HepG2 (cell line): ENCODE measurements around the gene ZDHHC6. TPM values are rescaled to one million over a fixed set of nuclear protein-coding genes. Genes with fewer than 3 reads are reported as not detected.

Experiments
- ASH2L ChIP-seq: fragments of 300-600, 200-600 bp; sonication (generic); IDR thresholded peaks from 2 replicates; pipeline ENCODE4 v1.7.0; 2017; ENCODE audit warnings: low read depth, mild to moderate bottlenecking, moderate library complexity, mixed read lengths, low read length; ENCODE audit not compliant: insufficient read length
- DNMT1 ChIP-seq: sonication (generic); formaldehyde crosslinking; IDR thresholded peaks from 2 replicates; pipeline ENCODE4 v1.5.1; 2020; ENCODE audit warnings: mild to moderate bottlenecking, missing genetic modification reagents
- HIVEP1 ChIP-seq: sonication (generic); formaldehyde crosslinking; IDR thresholded peaks from 2 replicates; pipeline ENCODE4 v1.4.0; 2020; ENCODE audit warnings: mild to moderate bottlenecking, missing genetic modification reagents
- KDM5A ChIP-seq: fragments of 200-600 bp; sonication (generic); IDR thresholded peaks from 2 replicates; pipeline ENCODE4 v1.7.0; 2018; ENCODE audit warnings: antibody characterized with exemption, mild to moderate bottlenecking, low read length, borderline replicate concordance
- KDM6A ChIP-seq: IDR thresholded peaks from 2 replicates; pipeline ENCODE4 v1.6.1; 2016; ENCODE audit warnings: low read depth
- MED1 ChIP-seq: sonication (generic); formaldehyde crosslinking; IDR thresholded peaks from 2 replicates; pipeline ENCODE4 v1.4.0; 2020; ENCODE audit warnings: missing genetic modification reagents
- SYNCRIP ChIP-seq: fragments of 200-400 bp; formaldehyde crosslinking; IDR thresholded peaks from 2 replicates; pipeline ENCODE4 v1.6.1; 2018; ENCODE audit warnings: mild to moderate bottlenecking, low read depth, low read length; ENCODE audit not compliant: insufficient read depth
- ZNF766 ChIP-seq: sonication (generic); formaldehyde crosslinking; IDR thresholded peaks from 2 replicates; pipeline ENCODE4 v1.5.0; 2020; ENCODE audit warnings: missing genetic modification reagents, borderline replicate concordance
- polyA plus RNA-seq, 8 experiments: library from polyadenylated mRNA; depleted of rRNA in 3 of 8; stranded (reverse) in 7 of 8; unstranded in 1 of 8; fragments of >200 nt; fragmentation: Illumina TruSeq in 4 of 8; extraction: Trizol in 4 of 8; gene quantifications; 2 replicates each; pipeline versions ENCODE4 v1.2.1 to v1.2.3, GENCODE V29; 2011 to 2016; ENCODE audit warnings: low read depth in 4 of 8, missing spikeins in 1 of 8, mixed read lengths in 1 of 8; ENCODE audit not compliant: insufficient read depth in 1 of 8
- total RNA-seq, 5 experiments: library from RNA; depleted of rRNA; stranded (reverse); fragments of >200 nt; fragmentation: Illumina TruSeq; extraction: Trizol; gene quantifications; 2 replicates each; pipeline ENCODE4 v1.2.3, GENCODE V29; 2016; ENCODE audit warnings: low read depth in 1 of 5
- TF ChIP-seq, protein P1 (sequence below): sonication (generic); formaldehyde crosslinking; IDR thresholded peaks from 2 replicates; pipeline ENCODE4 v1.5.0; 2020; ENCODE audit warnings: mild to moderate bottlenecking, missing genetic modification reagents, borderline replicate concordance
- TF ChIP-seq, protein P2 (sequence below): sonication (generic); formaldehyde crosslinking; IDR thresholded peaks from 2 replicates; pipeline ENCODE4 v1.4.0; 2020; ENCODE audit warnings: missing genetic modification reagents
- TF ChIP-seq, protein P3 (sequence below): IDR thresholded peaks from 2 replicates; pipeline ENCODE4 v1.6.1; 2012; ENCODE audit warnings: low read depth, low read length, improper control_type of control experiment
- TF ChIP-seq, protein P4 (sequence below): sonication (generic); formaldehyde crosslinking; IDR thresholded peaks from 2 replicates; pipeline ENCODE4 v1.4.0; 2020; ENCODE audit warnings: missing genetic modification reagents
- TF ChIP-seq, protein P5 (sequence below): sonication (generic); formaldehyde crosslinking; IDR thresholded peaks from 2 replicates; pipeline ENCODE4 v1.4.0; 2020; ENCODE audit warnings: mild to moderate bottlenecking, missing genetic modification reagents

Gene ZDHHC6
- total and polyA plus RNA-seq, 2 of the 13 experiments (the other 11 are each of a cell fraction or from before 2014, with no cell fraction given) = 20.9 to 49.4 TPM

DNA sequence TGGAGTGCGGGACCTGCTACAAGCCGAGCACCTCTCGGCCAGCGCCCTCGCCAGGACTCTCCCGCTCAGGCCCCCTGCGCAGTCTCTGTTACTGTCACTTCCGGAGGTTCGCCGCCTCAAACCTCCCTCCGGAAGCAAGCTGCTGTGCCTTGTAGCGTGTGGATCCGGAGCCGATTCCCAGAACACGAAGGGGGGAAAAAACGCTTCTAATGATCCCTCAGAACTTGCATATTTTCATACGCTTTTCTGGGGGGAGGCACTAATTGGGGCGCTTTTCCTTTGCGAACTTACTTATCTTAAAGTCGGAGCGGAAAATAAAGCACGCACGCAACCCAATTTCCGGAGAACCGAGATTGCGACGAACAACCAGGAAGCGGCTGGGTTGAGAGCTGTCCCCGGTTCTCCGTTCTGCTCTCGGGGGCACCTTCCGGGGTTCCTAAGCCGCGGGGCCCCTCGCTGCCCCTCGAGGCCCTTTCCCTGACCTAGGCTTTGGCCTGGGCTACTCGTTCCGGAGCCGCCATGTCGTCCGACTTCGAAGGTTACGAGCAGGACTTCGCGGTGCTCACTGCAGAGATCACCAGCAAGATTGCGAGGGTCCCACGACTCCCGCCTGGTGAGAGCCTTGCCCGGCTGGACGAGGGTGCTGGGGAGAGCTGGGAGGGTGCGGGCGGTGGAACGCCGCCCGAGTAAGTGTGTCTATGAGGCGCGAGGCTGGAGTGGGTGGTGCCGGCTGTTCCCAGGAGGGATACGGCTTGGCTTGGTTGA is at the start of gene ZDHHC6, which contains the start of gene VTI1A (continued):
- TF ChIP-seq, protein P1, sequence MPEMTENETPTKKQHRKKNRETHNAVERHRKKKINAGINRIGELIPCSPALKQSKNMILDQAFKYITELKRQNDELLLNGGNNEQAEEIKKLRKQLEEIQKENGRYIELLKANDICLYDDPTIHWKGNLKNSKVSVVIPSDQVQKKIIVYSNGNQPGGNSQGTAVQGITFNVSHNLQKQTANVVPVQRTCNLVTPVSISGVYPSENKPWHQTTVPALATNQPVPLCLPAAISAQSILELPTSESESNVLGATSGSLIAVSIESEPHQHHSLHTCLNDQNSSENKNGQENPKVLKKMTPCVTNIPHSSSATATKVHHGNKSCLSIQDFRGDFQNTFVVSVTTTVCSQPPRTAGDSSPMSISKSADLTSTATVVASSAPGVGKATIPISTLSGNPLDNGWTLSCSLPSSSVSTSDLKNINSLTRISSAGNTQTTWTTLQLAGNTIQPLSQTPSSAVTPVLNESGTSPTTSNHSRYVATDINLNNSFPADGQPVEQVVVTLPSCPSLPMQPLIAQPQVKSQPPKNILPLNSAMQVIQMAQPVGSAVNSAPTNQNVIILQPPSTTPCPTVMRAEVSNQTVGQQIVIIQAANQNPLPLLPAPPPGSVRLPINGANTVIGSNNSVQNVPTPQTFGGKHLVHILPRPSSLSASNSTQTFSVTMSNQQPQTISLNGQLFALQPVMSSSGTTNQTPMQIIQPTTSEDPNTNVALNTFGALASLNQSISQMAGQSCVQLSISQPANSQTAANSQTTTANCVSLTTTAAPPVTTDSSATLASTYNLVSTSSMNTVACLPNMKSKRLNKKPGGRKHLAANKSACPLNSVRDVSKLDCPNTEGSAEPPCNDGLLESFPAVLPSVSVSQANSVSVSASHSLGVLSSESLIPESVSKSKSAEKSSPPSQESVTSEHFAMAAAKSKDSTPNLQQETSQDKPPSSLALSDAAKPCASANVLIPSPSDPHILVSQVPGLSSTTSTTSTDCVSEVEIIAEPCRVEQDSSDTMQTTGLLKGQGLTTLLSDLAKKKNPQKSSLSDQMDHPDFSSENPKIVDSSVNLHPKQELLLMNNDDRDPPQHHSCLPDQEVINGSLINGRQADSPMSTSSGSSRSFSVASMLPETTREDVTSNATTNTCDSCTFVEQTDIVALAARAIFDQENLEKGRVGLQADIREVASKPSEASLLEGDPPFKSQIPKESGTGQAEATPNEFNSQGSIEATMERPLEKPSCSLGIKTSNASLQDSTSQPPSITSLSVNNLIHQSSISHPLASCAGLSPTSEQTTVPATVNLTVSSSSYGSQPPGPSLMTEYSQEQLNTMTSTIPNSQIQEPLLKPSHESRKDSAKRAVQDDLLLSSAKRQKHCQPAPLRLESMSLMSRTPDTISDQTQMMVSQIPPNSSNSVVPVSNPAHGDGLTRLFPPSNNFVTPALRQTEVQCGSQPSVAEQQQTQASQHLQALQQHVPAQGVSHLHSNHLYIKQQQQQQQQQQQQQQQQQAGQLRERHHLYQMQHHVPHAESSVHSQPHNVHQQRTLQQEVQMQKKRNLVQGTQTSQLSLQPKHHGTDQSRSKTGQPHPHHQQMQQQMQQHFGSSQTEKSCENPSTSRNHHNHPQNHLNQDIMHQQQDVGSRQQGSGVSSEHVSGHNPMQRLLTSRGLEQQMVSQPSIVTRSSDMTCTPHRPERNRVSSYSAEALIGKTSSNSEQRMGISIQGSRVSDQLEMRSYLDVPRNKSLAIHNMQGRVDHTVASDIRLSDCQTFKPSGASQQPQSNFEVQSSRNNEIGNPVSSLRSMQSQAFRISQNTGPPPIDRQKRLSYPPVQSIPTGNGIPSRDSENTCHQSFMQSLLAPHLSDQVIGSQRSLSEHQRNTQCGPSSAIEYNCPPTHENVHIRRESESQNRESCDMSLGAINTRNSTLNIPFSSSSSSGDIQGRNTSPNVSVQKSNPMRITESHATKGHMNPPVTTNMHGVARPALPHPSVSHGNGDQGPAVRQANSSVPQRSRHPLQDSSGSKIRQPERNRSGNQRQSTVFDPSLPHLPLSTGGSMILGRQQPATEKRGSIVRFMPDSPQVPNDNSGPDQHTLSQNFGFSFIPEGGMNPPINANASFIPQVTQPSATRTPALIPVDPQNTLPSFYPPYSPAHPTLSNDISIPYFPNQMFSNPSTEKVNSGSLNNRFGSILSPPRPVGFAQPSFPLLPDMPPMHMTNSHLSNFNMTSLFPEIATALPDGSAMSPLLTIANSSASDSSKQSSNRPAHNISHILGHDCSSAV = no peak
- TF ChIP-seq SYNCRIP (no peak), KDM6A (CRISPR knock-in tag) (no peak), ASH2L (peak; percentile 100), KDM5A (peak; percentile 100), MED1 (CRISPR knock-in tag) (no peak; the same call in 1 of the 2 replicates), DNMT1 (no peak), HIVEP1 (CRISPR knock-in tag) (peak; percentile 57; the same call in 1 of the 2 replicates), ZNF766 (CRISPR knock-in tag) (no peak)
- TF ChIP-seq, protein P2, sequence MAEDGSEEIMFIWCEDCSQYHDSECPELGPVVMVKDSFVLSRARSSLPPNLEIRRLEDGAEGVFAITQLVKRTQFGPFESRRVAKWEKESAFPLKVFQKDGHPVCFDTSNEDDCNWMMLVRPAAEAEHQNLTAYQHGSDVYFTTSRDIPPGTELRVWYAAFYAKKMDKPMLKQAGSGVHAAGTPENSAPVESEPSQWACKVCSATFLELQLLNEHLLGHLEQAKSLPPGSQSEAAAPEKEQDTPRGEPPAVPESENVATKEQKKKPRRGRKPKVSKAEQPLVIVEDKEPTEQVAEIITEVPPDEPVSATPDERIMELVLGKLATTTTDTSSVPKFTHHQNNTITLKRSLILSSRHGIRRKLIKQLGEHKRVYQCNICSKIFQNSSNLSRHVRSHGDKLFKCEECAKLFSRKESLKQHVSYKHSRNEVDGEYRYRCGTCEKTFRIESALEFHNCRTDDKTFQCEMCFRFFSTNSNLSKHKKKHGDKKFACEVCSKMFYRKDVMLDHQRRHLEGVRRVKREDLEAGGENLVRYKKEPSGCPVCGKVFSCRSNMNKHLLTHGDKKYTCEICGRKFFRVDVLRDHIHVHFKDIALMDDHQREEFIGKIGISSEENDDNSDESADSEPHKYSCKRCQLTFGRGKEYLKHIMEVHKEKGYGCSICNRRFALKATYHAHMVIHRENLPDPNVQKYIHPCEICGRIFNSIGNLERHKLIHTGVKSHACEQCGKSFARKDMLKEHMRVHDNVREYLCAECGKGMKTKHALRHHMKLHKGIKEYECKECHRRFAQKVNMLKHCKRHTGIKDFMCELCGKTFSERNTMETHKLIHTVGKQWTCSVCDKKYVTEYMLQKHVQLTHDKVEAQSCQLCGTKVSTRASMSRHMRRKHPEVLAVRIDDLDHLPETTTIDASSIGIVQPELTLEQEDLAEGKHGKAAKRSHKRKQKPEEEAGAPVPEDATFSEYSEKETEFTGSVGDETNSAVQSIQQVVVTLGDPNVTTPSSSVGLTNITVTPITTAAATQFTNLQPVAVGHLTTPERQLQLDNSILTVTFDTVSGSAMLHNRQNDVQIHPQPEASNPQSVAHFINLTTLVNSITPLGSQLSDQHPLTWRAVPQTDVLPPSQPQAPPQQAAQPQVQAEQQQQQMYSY (CRISPR knock-in tag) = 0 out of 2 replicates have a peak, but pooled peaks have one; percentile 25
- TF ChIP-seq, protein P3, sequence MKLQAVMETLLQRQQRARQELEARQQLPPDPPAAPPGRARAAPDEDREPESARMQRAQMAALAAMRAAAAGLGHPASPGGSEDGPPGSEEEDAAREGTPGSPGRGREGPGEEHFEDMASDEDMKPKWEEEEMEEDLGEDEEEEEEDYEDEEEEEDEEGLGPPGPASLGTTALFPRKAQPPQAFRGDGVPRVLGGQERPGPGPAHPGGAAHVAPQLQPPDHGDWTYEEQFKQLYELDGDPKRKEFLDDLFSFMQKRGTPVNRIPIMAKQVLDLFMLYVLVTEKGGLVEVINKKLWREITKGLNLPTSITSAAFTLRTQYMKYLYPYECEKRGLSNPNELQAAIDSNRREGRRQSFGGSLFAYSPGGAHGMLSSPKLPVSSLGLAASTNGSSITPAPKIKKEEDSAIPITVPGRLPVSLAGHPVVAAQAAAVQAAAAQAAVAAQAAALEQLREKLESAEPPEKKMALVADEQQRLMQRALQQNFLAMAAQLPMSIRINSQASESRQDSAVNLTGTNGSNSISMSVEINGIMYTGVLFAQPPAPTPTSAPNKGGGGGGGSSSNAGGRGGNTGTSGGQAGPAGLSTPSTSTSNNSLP = no peak
- TF ChIP-seq, protein P4, sequence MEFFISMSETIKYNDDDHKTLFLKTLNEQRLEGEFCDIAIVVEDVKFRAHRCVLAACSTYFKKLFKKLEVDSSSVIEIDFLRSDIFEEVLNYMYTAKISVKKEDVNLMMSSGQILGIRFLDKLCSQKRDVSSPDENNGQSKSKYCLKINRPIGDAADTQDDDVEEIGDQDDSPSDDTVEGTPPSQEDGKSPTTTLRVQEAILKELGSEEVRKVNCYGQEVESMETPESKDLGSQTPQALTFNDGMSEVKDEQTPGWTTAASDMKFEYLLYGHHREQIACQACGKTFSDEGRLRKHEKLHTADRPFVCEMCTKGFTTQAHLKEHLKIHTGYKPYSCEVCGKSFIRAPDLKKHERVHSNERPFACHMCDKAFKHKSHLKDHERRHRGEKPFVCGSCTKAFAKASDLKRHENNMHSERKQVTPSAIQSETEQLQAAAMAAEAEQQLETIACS (CRISPR knock-in tag) = no peak
- TF ChIP-seq, protein P5, sequence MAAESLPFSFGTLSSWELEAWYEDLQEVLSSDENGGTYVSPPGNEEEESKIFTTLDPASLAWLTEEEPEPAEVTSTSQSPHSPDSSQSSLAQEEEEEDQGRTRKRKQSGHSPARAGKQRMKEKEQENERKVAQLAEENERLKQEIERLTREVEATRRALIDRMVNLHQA (CRISPR knock-in tag) = no peak
